Endothelial cell (in vitro differentiated cells): Measurements from ENCODE around the gene TRIM67. TPM values are rescaled to one million over a fixed set of nuclear protein-coding genes. Genes with fewer than 3 reads are reported as not detected.

Experiments used
- DNase-seq: peaks from one replicate; pipeline ENCODE4 v3.0.0; 2021; ENCODE audit warnings: low spot score
- H3K27ac Mint-ChIP-seq: one replicate; pipeline ENCODE4 v1.8.0; 2021; ENCODE audit warnings: mixed read lengths, inconsistent platforms; ENCODE audit not compliant: unreplicated experiment
- H3K27me3 Mint-ChIP-seq: one replicate; pipeline ENCODE4 v1.8.0; 2021; ENCODE audit warnings: mild to moderate bottlenecking, moderate library complexity, mixed read lengths, inconsistent platforms; ENCODE audit not compliant: unreplicated experiment
- H3K36me3 Mint-ChIP-seq: one replicate; pipeline ENCODE4 v1.8.0; 2021; ENCODE audit warnings: mild to moderate bottlenecking, low read depth, mixed read lengths, inconsistent platforms; ENCODE audit not compliant: unreplicated experiment
- H3K4me1 Mint-ChIP-seq: one replicate; pipeline ENCODE4 v1.8.0; 2021; ENCODE audit warnings: mild to moderate bottlenecking, mixed read lengths, inconsistent platforms; ENCODE audit not compliant: unreplicated experiment
- H3K4me3 Mint-ChIP-seq: one replicate; pipeline ENCODE4 v1.8.0; 2021; ENCODE audit warnings: mild to moderate bottlenecking, mixed read lengths, inconsistent platforms; ENCODE audit not compliant: unreplicated experiment
- H3K9me3 Mint-ChIP-seq: one replicate; pipeline ENCODE4 v1.8.0; 2021; ENCODE audit warnings: mixed read lengths, inconsistent platforms; ENCODE audit not compliant: unreplicated experiment
- total RNA-seq: library from RNA; stranded (reverse); fragmentation: NEBNext Ultra II Directional; extraction: Animal tissue kit (Norgen Biotek cat#: 25700); gene quantifications from one replicate; pipeline ENCODE4 v1.2.1, GENCODE V29; 2021; ENCODE audit not compliant: unreplicated experiment
- TF ChIP-seq, protein P1 (sequence below): fragments of 200-600 bp; sonication (generic); IDR thresholded peaks from one replicate; pipeline ENCODE4 v1.5.0; 2021; ENCODE audit warnings: antibody characterized with exemption; ENCODE audit not compliant: unreplicated experiment

TRIM67 gene
- total RNA-seq, 1 donor from 2014 or later, result 0.26 TPM

DNA sequence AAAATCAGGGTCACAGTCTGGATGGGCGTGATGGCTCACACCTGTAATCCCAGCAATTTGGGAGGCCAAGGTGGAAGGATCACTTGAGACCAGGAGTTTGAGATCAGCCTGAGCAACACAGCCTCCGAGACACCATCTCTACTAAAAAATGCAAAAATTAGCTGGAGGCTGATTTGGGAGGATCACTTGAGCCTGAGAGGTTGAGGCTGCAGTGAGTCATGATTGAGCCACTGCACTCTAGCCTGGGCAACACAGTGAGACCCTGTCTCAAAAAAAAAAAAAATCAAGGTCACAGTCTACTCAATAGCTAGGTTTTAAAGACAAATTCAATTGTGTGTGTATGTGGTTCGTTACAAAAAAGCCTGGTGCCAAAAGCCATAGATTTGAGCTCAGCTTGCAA lies 34.4 kb downstream of the TRIM67 start:
- no peak for DNase-seq
- Mint-ChIP-seq H3K9me3 (no peaks in the 10 kb centered on the region), H3K4me1 (no peaks in the 10 kb centered on the region), H3K4me3 (no peak overlapping the region), H3K27me3 (peaks cover 9% of the 10 kb centered on the region), H3K36me3 (no peaks in the 10 kb centered on the region), H3K27ac (no peak overlapping the region)
- TF ChIP-seq, protein P1, sequence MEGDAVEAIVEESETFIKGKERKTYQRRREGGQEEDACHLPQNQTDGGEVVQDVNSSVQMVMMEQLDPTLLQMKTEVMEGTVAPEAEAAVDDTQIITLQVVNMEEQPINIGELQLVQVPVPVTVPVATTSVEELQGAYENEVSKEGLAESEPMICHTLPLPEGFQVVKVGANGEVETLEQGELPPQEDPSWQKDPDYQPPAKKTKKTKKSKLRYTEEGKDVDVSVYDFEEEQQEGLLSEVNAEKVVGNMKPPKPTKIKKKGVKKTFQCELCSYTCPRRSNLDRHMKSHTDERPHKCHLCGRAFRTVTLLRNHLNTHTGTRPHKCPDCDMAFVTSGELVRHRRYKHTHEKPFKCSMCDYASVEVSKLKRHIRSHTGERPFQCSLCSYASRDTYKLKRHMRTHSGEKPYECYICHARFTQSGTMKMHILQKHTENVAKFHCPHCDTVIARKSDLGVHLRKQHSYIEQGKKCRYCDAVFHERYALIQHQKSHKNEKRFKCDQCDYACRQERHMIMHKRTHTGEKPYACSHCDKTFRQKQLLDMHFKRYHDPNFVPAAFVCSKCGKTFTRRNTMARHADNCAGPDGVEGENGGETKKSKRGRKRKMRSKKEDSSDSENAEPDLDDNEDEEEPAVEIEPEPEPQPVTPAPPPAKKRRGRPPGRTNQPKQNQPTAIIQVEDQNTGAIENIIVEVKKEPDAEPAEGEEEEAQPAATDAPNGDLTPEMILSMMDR, result no peak

DNA sequence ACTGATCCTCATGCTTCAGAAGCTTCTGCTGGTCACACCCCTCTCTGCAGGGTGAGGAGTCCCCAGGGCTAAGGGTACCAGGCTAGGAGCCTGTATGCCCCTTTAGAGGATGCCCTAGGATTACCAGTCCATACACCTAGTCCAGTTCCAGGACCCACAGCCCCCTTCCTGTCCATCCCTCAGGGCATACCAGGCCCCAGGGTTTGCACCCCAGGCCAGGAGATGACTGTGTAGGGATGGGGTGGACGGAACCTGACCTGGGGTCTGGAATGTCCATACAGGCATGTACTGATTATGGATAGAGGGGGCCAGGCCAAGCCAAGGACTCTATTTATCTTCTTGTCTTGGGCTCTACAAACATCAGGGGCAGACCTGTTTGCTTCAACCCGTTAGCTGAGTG lies 34.9 kb downstream of the TRIM67 start:
- Mint-ChIP-seq H3K36me3 (no peaks in the 10 kb centered on the region), H3K4me1 (no peaks in the 10 kb centered on the region), H3K27me3 (peaks cover 9% of the 10 kb centered on the region), H3K27ac (no peak overlapping the region), H3K9me3 (no peaks in the 10 kb centered on the region), H3K4me3 (no peak overlapping the region)
- TF ChIP-seq, protein P1, result no peak
- no peak for DNase-seq

DNA sequence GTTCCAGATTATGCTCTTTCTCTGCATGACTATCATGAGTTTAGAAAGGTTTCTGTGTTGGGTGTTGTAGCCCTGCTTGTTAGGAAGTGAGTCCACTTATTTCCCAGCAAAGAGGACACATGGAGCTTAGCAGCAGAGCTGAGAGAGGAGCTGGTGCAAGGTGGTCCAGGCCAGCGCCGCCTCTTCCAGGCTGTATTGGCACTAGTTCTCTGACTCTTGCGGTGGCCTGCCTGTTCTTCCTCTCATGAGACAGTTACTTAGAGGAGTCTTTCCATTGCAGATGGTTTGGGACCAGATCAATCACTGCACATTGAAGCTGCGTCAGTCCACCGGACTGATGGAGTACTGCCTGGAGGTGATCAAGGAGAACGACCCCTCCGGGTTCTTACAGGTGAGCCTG lies 38.0 kb downstream of the TRIM67 start:
- H3K27ac Mint-ChIP-seq, result no peak overlapping the region
- H3K9me3 Mint-ChIP-seq, result no peaks in the 10 kb centered on the region
- no peaks in the 10 kb centered on the region for H3K4me1 Mint-ChIP-seq
- no peaks in the 10 kb centered on the region for H3K36me3 Mint-ChIP-seq
- H3K27me3 Mint-ChIP-seq, result peaks cover 9% of the 10 kb centered on the region
- H3K4me3 Mint-ChIP-seq, result no peak overlapping the region
- DNase-seq, result no peak
- TF ChIP-seq, protein P1, result no peak

DNA sequence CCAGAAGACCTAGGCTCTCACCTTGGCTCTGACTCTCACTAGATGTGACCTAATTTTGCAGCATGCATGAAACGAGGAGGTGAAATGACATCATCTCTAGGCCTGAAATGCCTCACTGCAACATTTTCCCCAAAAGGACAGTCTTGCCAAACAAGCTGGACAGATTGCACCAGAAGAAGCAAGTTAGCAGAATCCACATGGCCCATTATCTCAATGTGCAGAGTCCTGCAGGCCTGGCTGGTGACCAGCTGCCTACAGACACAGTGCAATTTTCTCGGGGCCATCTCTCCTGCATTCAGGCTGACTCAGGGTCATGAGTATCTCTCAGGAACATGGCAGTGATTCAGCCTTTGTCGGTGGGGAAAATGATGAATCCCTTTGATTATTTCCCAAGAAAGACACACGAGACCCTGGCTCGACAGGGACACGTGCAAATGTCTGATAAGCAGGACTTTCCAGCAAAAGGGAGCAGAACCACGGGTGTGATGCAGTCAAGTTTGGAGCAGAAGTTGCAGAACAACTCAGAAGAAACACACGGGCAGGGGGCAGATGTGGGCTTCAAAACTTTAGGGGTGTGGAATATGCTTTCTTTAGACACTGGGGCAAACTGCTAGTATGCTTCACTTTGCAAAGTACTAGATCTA lies 38.7 kb downstream of the TRIM67 start:
- DNase-seq, result no peak
- Mint-ChIP-seq H3K4me1 (no peaks in the 10 kb centered on the region), H3K4me3 (no peak overlapping the region), H3K27me3 (peaks cover 11% of the 10 kb centered on the region), H3K27ac (no peak overlapping the region), H3K9me3 (no peaks in the 10 kb centered on the region), H3K36me3 (no peaks in the 10 kb centered on the region)
- TF ChIP-seq, protein P1, result no peak

DNA sequence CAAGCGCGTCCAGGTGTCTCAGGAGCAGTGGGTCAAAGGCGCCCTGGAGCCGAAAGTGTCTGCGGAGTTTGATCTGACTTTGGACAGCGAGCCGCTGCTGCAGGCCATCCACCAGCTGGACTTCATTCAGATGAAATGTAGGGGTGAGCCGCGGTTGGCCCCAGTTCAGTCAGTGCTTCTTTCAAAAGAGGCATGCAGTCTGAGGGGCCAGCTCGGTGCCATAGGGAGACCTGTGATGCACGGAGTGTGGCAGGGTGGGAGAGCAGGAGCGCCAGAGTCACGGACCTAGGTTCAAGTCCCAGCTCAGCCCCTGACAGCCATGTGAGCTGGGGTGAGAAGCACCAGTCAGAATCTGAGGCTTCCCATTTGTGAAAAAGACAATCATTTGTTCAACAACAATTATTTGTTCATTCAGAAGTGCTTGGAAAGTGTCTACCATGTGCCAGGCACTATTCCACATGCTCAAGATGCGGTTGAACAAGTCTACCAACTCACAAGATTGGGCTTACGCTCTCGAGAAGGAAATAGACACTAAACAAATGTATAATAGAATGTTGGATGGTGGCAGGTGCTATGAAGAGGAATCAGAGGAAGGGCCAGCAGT lies 39.6 kb downstream of the TRIM67 start:
- Mint-ChIP-seq H3K36me3 (no peaks in the 10 kb centered on the region), H3K9me3 (no peaks in the 10 kb centered on the region), H3K27ac (no peak overlapping the region), H3K4me3 (no peak overlapping the region), H3K4me1 (no peaks in the 10 kb centered on the region), H3K27me3 (peaks cover 9% of the 10 kb centered on the region)
- TF ChIP-seq, protein P1, result no peak
- no peak for DNase-seq
